OCI-LY1 (cell line): ENCODE measurements around the gene SLC27A2.
"Not testable (repeated sequence)": the region's sequence is repeated elsewhere in the genome, so short reads cannot be mapped to it uniquely, and the experiment has no call there.

ENCODE experiments used
- H2AFZ ChIP-seq: fragments of 200-600 bp; sonication (generic), shearing (Covaris generic); 2 replicates; pipeline ENCODE4 v1.6.0; 2014; ENCODE audit warnings: antibody characterized with exemption, mild to moderate bottlenecking, low read length
- H3F3A ChIP-seq: fragments of 200-600 bp; sonication (generic), shearing (Covaris generic); 2 replicates; pipeline ENCODE4 v1.6.0; 2014; ENCODE audit warnings: mild to moderate bottlenecking, antibody characterized with exemption, low read length, moderate library complexity; ENCODE audit not compliant: insufficient read depth
- H3K27ac ChIP-seq: fragments of 200-600 bp; sonication (generic); 2 replicates; pipeline ENCODE4 v1.5.1; 2014; ENCODE audit warnings: low read length, mixed run types, mild to moderate bottlenecking, low read depth; ENCODE audit not compliant: poor library complexity, severe bottlenecking
- H3K27me3 ChIP-seq: fragments of 200-600 bp; sonication (generic); 2 replicates; pipeline ENCODE4 v1.6.0; 2014; ENCODE audit warnings: antibody characterized with exemption, mild to moderate bottlenecking, low read length, moderate library complexity; ENCODE audit not compliant: insufficient read depth
- H3K36me3 ChIP-seq: fragments of 200-600 bp; sonication (generic); 2 replicates; pipeline ENCODE4 v1.6.1; 2014; ENCODE audit warnings: mild to moderate bottlenecking, antibody characterized with exemption, low read length, moderate library complexity, mixed read lengths; ENCODE audit not compliant: insufficient read depth
- H3K4me1 ChIP-seq: fragments of 200-600 bp; sonication (generic); 2 replicates; pipeline ENCODE4 v1.5.1; 2014; ENCODE audit warnings: mild to moderate bottlenecking, low read length, moderate library complexity; ENCODE audit not compliant: insufficient read depth, severe bottlenecking
- H3K4me2 ChIP-seq: fragments of 200-600 bp; sonication (generic), shearing (Covaris generic); 2 replicates; pipeline ENCODE4 v1.6.1; 2014; ENCODE audit warnings: low read length
- H3K4me3 ChIP-seq: fragments of 200-600 bp; sonication (generic); 2 replicates; pipeline ENCODE4 v1.5.1; 2014; ENCODE audit warnings: low read length, low read depth, mild to moderate bottlenecking, mixed read lengths; ENCODE audit not compliant: poor library complexity, severe bottlenecking
- H3K79me2 ChIP-seq: fragments of 200-600 bp; shearing (Covaris generic); 2 replicates; pipeline ENCODE4 v1.6.1; 2016; ENCODE audit warnings: mixed run types, low read length, mixed read lengths; ENCODE audit not compliant: insufficient read depth
- H3K9ac ChIP-seq: fragments of 200-600 bp; sonication (generic), shearing (Covaris generic); 2 replicates; pipeline ENCODE4 v1.6.1; 2014; ENCODE audit warnings: mild to moderate bottlenecking, low read length, mixed read lengths
- H3K9me2 ChIP-seq: fragments of 200-600 bp; sonication (generic), shearing (Covaris generic); 2 replicates; pipeline ENCODE4 v1.6.1; 2014; ENCODE audit warnings: low read depth, mild to moderate bottlenecking, low read length, mixed read lengths
- H3K9me3 ChIP-seq: fragments of 200-600 bp; shearing (Covaris generic); 2 replicates; pipeline ENCODE4 v1.6.1; 2014; ENCODE audit warnings: low read length, mixed read lengths
- H4K20me1 ChIP-seq: fragments of 200-600 bp; sonication (generic), shearing (Covaris generic); 2 replicates; pipeline ENCODE4 v1.6.0; 2016; ENCODE audit warnings: mild to moderate bottlenecking, low read length; ENCODE audit not compliant: insufficient read depth
- CTCF ChIP-seq: fragments of 200-600 bp; sonication (generic), shearing (Covaris generic); IDR thresholded peaks from 2 replicates; pipeline ENCODE4 v1.5.1; 2017; ENCODE audit warnings: mild to moderate bottlenecking, antibody characterized with exemption, low read length, moderate library complexity, mixed read lengths
- EZH2 ChIP-seq: fragments of 200-600 bp; sonication (generic), shearing (Covaris generic); IDR thresholded peaks from 2 replicates; pipeline ENCODE4 v1.8.0; 2017; ENCODE audit warnings: borderline replicate concordance, mixed run types, mild to moderate bottlenecking, antibody characterized with exemption, low read length, moderate library complexity, mixed read lengths

SLC27A2 gene

GRCh38 chr15:50150349-50150748 is 31.6 kb upstream of the SLC27A2 start:
- H3K4me1 ChIP-seq, result no peaks in the 10 kb centered on the region
- H3K9me2 ChIP-seq, result no peaks in the 10 kb centered on the region
- no peaks in the 10 kb centered on the region for H3K9me3 ChIP-seq
- H2AFZ ChIP-seq, result no peak overlapping the region
- TF ChIP-seq CTCF (no peak), EZH2 (no peak)
- no peaks in the 10 kb centered on the region for H3K36me3 ChIP-seq
- H4K20me1 ChIP-seq, result no peaks in the 10 kb centered on the region
- H3K4me3 ChIP-seq, result no peak overlapping the region
- H3K79me2 ChIP-seq, result no peaks in the 10 kb centered on the region
- H3K9ac ChIP-seq, result no peak overlapping the region
- no peak overlapping the region for H3K4me2 ChIP-seq
- H3K27ac ChIP-seq, result no peak overlapping the region
- H3K27me3 ChIP-seq, result no peaks in the 10 kb centered on the region
- no peaks in the 10 kb centered on the region for H3F3A ChIP-seq

- Histone ChIP-seq H3K36me3 (no peaks in the 10 kb centered on the region), H3K9me3 (no peaks in the 10 kb centered on the region), H4K20me1 (no peaks in the 10 kb centered on the region), H3K79me2 (no peaks in the 10 kb centered on the region), H3K9ac (no peak overlapping the region), H2AFZ (no peak overlapping the region), H3K4me2 (no peak overlapping the region), H3K27me3 (no peaks in the 10 kb centered on the region), H3K9me2 (no peaks in the 10 kb centered on the region), H3F3A (no peaks in the 10 kb centered on the region), H3K27ac (no peak overlapping the region), H3K4me3 (no peak overlapping the region), H3K4me1 (no peaks in the 10 kb centered on the region)
- TF ChIP-seq CTCF (no peak), EZH2 (no peak)
These were observed 31.1 kb upstream of the SLC27A2 start for GRCh38 chr15:50150851-50151250.

- H3K4me1 ChIP-seq, result no peaks in the 10 kb centered on the region
- no peaks in the 10 kb centered on the region for H3F3A ChIP-seq
- H3K9me2 ChIP-seq, result no peaks in the 10 kb centered on the region
- no peak for TF ChIP-seq EZH2
- no peak for TF ChIP-seq CTCF
- H2AFZ ChIP-seq, result no peak overlapping the region
- no peak overlapping the region for H3K4me3 ChIP-seq
- H3K27me3 ChIP-seq, result no peaks in the 10 kb centered on the region
- H3K36me3 ChIP-seq, result no peaks in the 10 kb centered on the region
- H3K4me2 ChIP-seq, result no peak overlapping the region
- H3K27ac ChIP-seq, result no peak overlapping the region
- no peak overlapping the region for H3K9ac ChIP-seq
- H3K9me3 ChIP-seq, result no peaks in the 10 kb centered on the region
- no peaks in the 10 kb centered on the region for H4K20me1 ChIP-seq
- H3K79me2 ChIP-seq, result no peaks in the 10 kb centered on the region
These were observed 30.5 kb upstream of the SLC27A2 start for GRCh38 chr15:50151476-50151875.

- H3K79me2 ChIP-seq, H3K27me3 ChIP-seq, H2AFZ ChIP-seq, H3K9ac ChIP-seq, H4K20me1 ChIP-seq, H3K27ac ChIP-seq, H3K9me2 ChIP-seq, H3K4me2 ChIP-seq, H3K9me3 ChIP-seq, H3K4me1 ChIP-seq, H3K4me3 ChIP-seq, H3K36me3 ChIP-seq, H3F3A ChIP-seq: not testable (repeated sequence)
These were observed 23.8 kb upstream of the SLC27A2 start for GRCh38 chr15:50158236-50158635.
